GM18868 (cell line): ENCODE results near the gene YPEL3.

Source experiments
- ATAC-seq: cut with Tn5 transposase; IDR thresholded peaks from one replicate; pipeline ENCODE4 v1.9.1; 2021; ENCODE audit warnings: mild to moderate bottlenecking, moderate library complexity; ENCODE audit not compliant: unreplicated experiment

YPEL3 gene

GRCh38 chr16:30053376-30054015 lies 42.5 kb downstream of the YPEL3 start:
- no peak for ATAC-seq

- ATAC-seq: no peak
Observed at GRCh38 chr16:30052671-30053372, 43.2 kb downstream of the YPEL3 start.

GRCh38 chr16:30051518-30051917 lies 44.5 kb downstream of the YPEL3 start:
- no peak for ATAC-seq

GRCh38 chr16:30049871-30050270 lies 46.1 kb downstream of the YPEL3 start:
- no peak for ATAC-seq

DNA sequence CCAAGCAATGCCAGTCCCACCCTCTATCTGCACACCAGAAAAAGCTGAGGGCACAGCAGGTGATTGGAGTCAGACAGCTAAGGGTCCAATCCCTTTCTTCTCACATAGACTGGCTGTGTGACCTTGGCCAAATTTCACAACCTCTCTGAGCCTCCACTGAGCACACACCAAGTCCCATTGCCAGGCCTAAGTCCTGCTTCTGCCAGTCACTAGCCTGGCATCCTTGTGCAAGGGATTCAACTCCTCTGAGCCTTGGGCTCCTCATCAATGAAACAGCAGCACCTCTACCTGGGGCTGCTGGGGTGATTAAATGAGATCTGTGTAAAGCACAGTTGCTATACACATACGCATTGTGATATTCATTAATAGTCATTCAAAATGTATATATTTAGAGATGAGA lies 49.4 kb downstream of the YPEL3 start:
- ATAC-seq: no peak

GRCh38 chr16:30046178-30046577 lies 49.8 kb downstream of the YPEL3 start:
- ATAC-seq: no peak
